SU-DHL-6 (cell line): ENCODE measurements around the gene HSD17B14.

Source experiments
- H2AFZ ChIP-seq: fragments of 200-600 bp; sonication (generic); 2 replicates; pipeline ENCODE4 v1.6.1; 2014; ENCODE audit warnings: low read depth, mild to moderate bottlenecking, moderate library complexity, mixed read lengths, antibody characterized with exemption, low read length; ENCODE audit not compliant: severe bottlenecking
- H3F3A ChIP-seq: fragments of 200-600 bp; shearing (Covaris generic); 2 replicates; pipeline ENCODE4 v1.6.0; 2016; ENCODE audit warnings: antibody characterized with exemption, mild to moderate bottlenecking; ENCODE audit not compliant: insufficient read depth
- H3K27ac ChIP-seq: fragments of 200-600 bp; sonication (generic); 2 replicates; pipeline ENCODE4 v1.5.1; 2016; ENCODE audit warnings: low read depth, mild to moderate bottlenecking, low read length, moderate library complexity, mixed read lengths
- H3K27me3 ChIP-seq: fragments of 200-600 bp; sonication (generic), shearing (Covaris generic); 2 replicates; pipeline ENCODE4 v1.6.0; 2014; ENCODE audit warnings: mild to moderate bottlenecking, low read length
- H3K36me3 ChIP-seq: fragments of 200-600 bp; sonication (generic); 2 replicates; pipeline ENCODE4 v1.6.1; 2014; ENCODE audit warnings: mild to moderate bottlenecking, low read length, mixed read lengths
- H3K4me2 ChIP-seq: fragments of 300-600, 200-600 bp; shearing (Covaris generic), sonication (generic); 2 replicates; pipeline ENCODE4 v1.6.0; 2014; ENCODE audit warnings: low read length, low read depth, mild to moderate bottlenecking; ENCODE audit not compliant: poor library complexity, severe bottlenecking
- H3K4me3 ChIP-seq: fragments of 200-600 bp; sonication (generic); 2 replicates; pipeline ENCODE4 v1.5.1; 2014; ENCODE audit warnings: antibody characterized with exemption, low read length, mild to moderate bottlenecking, mixed read lengths; ENCODE audit not compliant: insufficient read depth, poor library complexity, severe bottlenecking
- H3K79me2 ChIP-seq: fragments of 200-600 bp; sonication (generic); 2 replicates; pipeline ENCODE4 v1.6.1; 2014; ENCODE audit warnings: mild to moderate bottlenecking, low read length, moderate library complexity; ENCODE audit not compliant: insufficient read depth
- H3K9ac ChIP-seq: fragments of 200-600 bp; sonication (generic); 2 replicates; pipeline ENCODE4 v1.7.0; 2014; ENCODE audit warnings: mild to moderate bottlenecking, low read length
- H3K9me2 ChIP-seq: fragments of 200-600 bp; sonication (generic); replicated peaks from 2 replicates; pipeline ENCODE4 v1.6.1; 2014; ENCODE audit warnings: low read length; ENCODE audit not compliant: insufficient read depth
- H3K9me3 ChIP-seq: fragments of 200-600 bp; sonication (generic); 2 replicates; pipeline ENCODE4 v1.6.1; 2014; ENCODE audit warnings: low read length, mixed read lengths; ENCODE audit not compliant: insufficient read depth
- H4K20me1 ChIP-seq: fragments of 200-600 bp; sonication (generic); 2 replicates; pipeline ENCODE4 v1.6.1; 2014; ENCODE audit warnings: low read depth, mild to moderate bottlenecking, antibody characterized with exemption, low read length, moderate library complexity, mixed read lengths
- CTCF ChIP-seq: fragments of 200-600 bp; sonication (generic); IDR thresholded peaks from one replicate; pipeline ENCODE4 v1.5.1; 2017; ENCODE audit warnings: antibody characterized with exemption, mild to moderate bottlenecking, low read length, moderate library complexity; ENCODE audit not compliant: insufficient read depth, poor library complexity, severe bottlenecking
- EZH2phosphoT487 ChIP-seq: fragments of 200-600 bp; sonication (generic), shearing (Covaris generic); conservative IDR thresholded peaks from 2 replicates; pipeline ENCODE4 v1.6.1; 2018; ENCODE audit warnings: mild to moderate bottlenecking, antibody characterized with exemption, low read length, moderate library complexity, mixed read lengths

The HSD17B14 gene

GRCh38 chr19:48868114-48868886 lies 32.0 kb upstream of the HSD17B14 start, which contains the start of gene PLEKHA4:
PLEKHA4 (minus strand) TSS chr19:48868617; CDS start chr19:48867620, 997 bp downstream.
- Histone ChIP-seq H3K27ac (peak within 1 kb of the TSS; percentile 35), H3F3A (peaks cover 3% of the 10 kb centered on the region), H3K9me2 (no peaks in the 10 kb centered on the region), H3K9ac (peak within 1 kb of the TSS; percentile 45), H2AFZ (no peak within 1 kb of the TSS), H3K79me2 (peaks cover 10% of the 10 kb centered on the region), H3K4me2 (peak within 1 kb of the TSS; percentile 45), H3K27me3 (no peaks in the 10 kb centered on the region), H3K36me3 (no peaks in the 10 kb centered on the region), H3K9me3 (no peaks in the 10 kb centered on the region), H3K4me3 (no peak within 1 kb of the TSS), H4K20me1 (no peaks in the 10 kb centered on the region)
- TF ChIP-seq CTCF = no peak
- no peak for TF ChIP-seq EZH2phosphoT487

GRCh38 chr19:48867746-48868113 lies 31.4 kb upstream of the HSD17B14 start:
- TF ChIP-seq EZH2phosphoT487 (no peak), CTCF (no peak)
- Histone ChIP-seq H3K27me3 (no peaks in the 10 kb centered on the region), H2AFZ (no peak overlapping the region), H3K9me2 (no peaks in the 10 kb centered on the region), H3K27ac (peak overlapping the region; percentile 35), H4K20me1 (no peaks in the 10 kb centered on the region), H3K79me2 (peaks cover 5% of the 10 kb centered on the region), H3K9ac (peak overlapping the region; percentile 45), H3K4me2 (peak overlapping the region; percentile 45), H3K4me3 (no peak overlapping the region), H3K9me3 (no peaks in the 10 kb centered on the region), H3K36me3 (no peaks in the 10 kb centered on the region), H3F3A (no peaks in the 10 kb centered on the region)

GRCh38 chr19:48867123-48867745 lies 30.9 kb upstream of the HSD17B14 start:
- Histone ChIP-seq H3K27me3 (no peaks in the 10 kb centered on the region), H3K4me2 (peak overlapping the region; percentile 45), H3F3A (no peaks in the 10 kb centered on the region), H3K36me3 (no peaks in the 10 kb centered on the region), H3K4me3 (no peak overlapping the region), H3K9ac (peak overlapping the region; percentile 45), H3K9me2 (no peaks in the 10 kb centered on the region), H3K79me2 (no peaks in the 10 kb centered on the region; the same call in 1 of the 2 replicates), H3K9me3 (no peaks in the 10 kb centered on the region), H3K27ac (peak overlapping the region; percentile 37), H2AFZ (no peak overlapping the region), H4K20me1 (no peaks in the 10 kb centered on the region)
- TF ChIP-seq EZH2phosphoT487 = no peak
- no peak for TF ChIP-seq CTCF
